H9 (cell line): Measurements from ENCODE around the gene SNCB. TPM values are rescaled to one million over a fixed set of nuclear protein-coding genes. Genes with fewer than 3 reads are reported as not detected.

Source experiments
- DNase-seq: peaks from one replicate; pipeline ENCODE4 v3.0.0-alpha.2; 2017
- H2AFZ ChIP-seq: one replicate; pipeline ENCODE4 v1.6.1; 2013; ENCODE audit warnings: mild to moderate bottlenecking, low read length, control low read depth, moderate library complexity
- H2AK5ac ChIP-seq: 2 replicates; pipeline ENCODE4 v1.6.1; 2013; ENCODE audit warnings: low read length, control low read depth, mixed read lengths; ENCODE audit not compliant: insufficient read length
- H2BK120ac ChIP-seq: one replicate; pipeline ENCODE4 v1.6.1; 2013; ENCODE audit warnings: low read depth, mild to moderate bottlenecking, low read length, control low read depth, inconsistent platforms; ENCODE audit not compliant: poor library complexity, severe bottlenecking
- H2BK12ac ChIP-seq: 2 replicates; pipeline ENCODE4 v1.6.1; 2013; ENCODE audit warnings: low read length, control low read depth, mixed read lengths, low read depth; ENCODE audit not compliant: insufficient read length
- H2BK15ac ChIP-seq: 2 replicates; pipeline ENCODE4 v1.6.1; 2013; ENCODE audit warnings: low read depth, low read length, control low read depth
- H2BK20ac ChIP-seq: one replicate; pipeline ENCODE4 v1.6.1; 2013; ENCODE audit warnings: low read depth, mild to moderate bottlenecking, low read length, control low read depth, inconsistent platforms; ENCODE audit not compliant: poor library complexity, severe bottlenecking
- H2BK5ac ChIP-seq: 2 replicates; pipeline ENCODE4 v1.6.1; 2013; ENCODE audit warnings: low read length, control low read depth, mixed read lengths; ENCODE audit not compliant: insufficient read length
- H3K14ac ChIP-seq: 2 replicates; pipeline ENCODE4 v1.6.1; 2013; ENCODE audit warnings: low read length, control low read depth; ENCODE audit not compliant: insufficient read depth
- H3K18ac ChIP-seq: 2 replicates; pipeline ENCODE4 v1.6.1; 2013; ENCODE audit warnings: low read depth, mild to moderate bottlenecking, mixed read lengths, low read length, control low read depth; ENCODE audit not compliant: insufficient read length
- H3K23ac ChIP-seq: 2 replicates; pipeline ENCODE4 v1.6.1; 2013; ENCODE audit warnings: low read length, control low read depth, mixed read lengths, low read depth; ENCODE audit not compliant: insufficient read length
- H3K23me2 ChIP-seq: 2 replicates; pipeline ENCODE4 v1.6.1; 2013; ENCODE audit warnings: low read depth, mild to moderate bottlenecking, mixed read lengths, low read length, control low read depth; ENCODE audit not compliant: insufficient read length, poor library complexity, severe bottlenecking
- H3K27ac ChIP-seq: 2 replicates; pipeline ENCODE4 v1.5.1; 2013; ENCODE audit warnings: low read length, control low read depth, mixed read lengths, low read depth; ENCODE audit not compliant: insufficient read length
- H3K27me3 ChIP-seq: 2 replicates; pipeline ENCODE4 v1.6.1; 2013; ENCODE audit warnings: low read length, control low read depth, inconsistent platforms; ENCODE audit not compliant: insufficient read depth
- H3K4ac ChIP-seq: 2 replicates; pipeline ENCODE4 v1.6.1; 2013; ENCODE audit warnings: low read depth, mild to moderate bottlenecking, control low read depth, inconsistent platforms, low read length, moderate library complexity
- H3K4me1 ChIP-seq: 2 replicates; pipeline ENCODE4 v1.6.1; 2013; ENCODE audit warnings: low read length, control low read depth, inconsistent platforms; ENCODE audit not compliant: insufficient read depth
- H3K4me2 ChIP-seq: 2 replicates; pipeline ENCODE4 v1.6.1; 2013; ENCODE audit warnings: low read length, control low read depth, mixed read lengths; ENCODE audit not compliant: insufficient read length, insufficient read depth
- H3K56ac ChIP-seq: 2 replicates; pipeline ENCODE4 v1.6.1; 2013; ENCODE audit warnings: low read depth, mild to moderate bottlenecking, mixed read lengths, low read length, control low read depth; ENCODE audit not compliant: insufficient read length
- H3K79me1 ChIP-seq: 2 replicates; pipeline ENCODE4 v1.6.1; 2013; ENCODE audit warnings: low read depth, mild to moderate bottlenecking, moderate library complexity, low read length, control low read depth, inconsistent platforms; ENCODE audit not compliant: insufficient read depth, poor library complexity, severe bottlenecking
- H3K79me2 ChIP-seq: 2 replicates; pipeline ENCODE4 v1.6.1; 2013; ENCODE audit warnings: low read length, control low read depth, inconsistent platforms; ENCODE audit not compliant: insufficient read depth
- H3K9ac ChIP-seq: 2 replicates; pipeline ENCODE4 v1.6.1; 2013; ENCODE audit warnings: low read length, control low read depth, mixed read lengths; ENCODE audit not compliant: insufficient read length; ENCODE audit errors: extremely low read depth
- H3K9me3 ChIP-seq: one replicate; pipeline ENCODE4 v1.6.1; 2013; ENCODE audit warnings: low read depth, low read length, inconsistent platforms; ENCODE audit not compliant: control insufficient read depth
- H3T11ph ChIP-seq: one replicate; pipeline ENCODE4 v1.6.1; 2013; ENCODE audit warnings: mild to moderate bottlenecking, low read length, control low read depth, inconsistent platforms
- H4K20me1 ChIP-seq: one replicate; pipeline ENCODE4 v1.6.1; 2013; ENCODE audit not compliant: control insufficient read depth, insufficient read length, insufficient read depth
- H4K5ac ChIP-seq: 2 replicates; pipeline ENCODE4 v1.6.1; 2013; ENCODE audit warnings: low read depth, mild to moderate bottlenecking, mixed read lengths, low read length, control low read depth; ENCODE audit not compliant: insufficient read length
- H4K8ac ChIP-seq: replicated peaks from 2 replicates; pipeline ENCODE4 v1.6.1; 2013; ENCODE audit warnings: low read length, control low read depth, mixed read lengths, low read depth; ENCODE audit not compliant: insufficient read length
- H4K91ac ChIP-seq: 2 replicates; pipeline ENCODE4 v1.6.1; 2013; ENCODE audit warnings: low read depth, mild to moderate bottlenecking, moderate library complexity, mixed read lengths, low read length, control low read depth; ENCODE audit not compliant: insufficient read length
- H3K27ac Mint-ChIP-seq, 3 experiments: 2 replicates in 2 of 3; 3 replicates in 1 of 3; pipeline ENCODE4 v1.8.0; 2020 to 2021; ENCODE audit warnings: mixed read lengths in 3 of 3, mild to moderate bottlenecking in 1 of 3, moderate library complexity in 1 of 3
- H3K27me3 Mint-ChIP-seq: 2 replicates; pipeline ENCODE4 v1.8.0; 2021; ENCODE audit warnings: low read depth, mild to moderate bottlenecking, moderate library complexity, mixed read lengths
- H3K36me3 Mint-ChIP-seq, 3 experiments: 2 replicates in 2 of 3; 3 replicates in 1 of 3; pipeline ENCODE4 v1.8.0; 2020 to 2021; ENCODE audit warnings: low read depth in 3 of 3, mixed read lengths in 3 of 3; ENCODE audit not compliant: insufficient read depth in 1 of 3
- H3K4me1 Mint-ChIP-seq, 2 experiments: 2 replicates each; pipeline ENCODE4 v1.8.0; 2020; ENCODE audit warnings: mixed read lengths in 2 of 2
- H3K4me3 Mint-ChIP-seq, 2 experiments: 2 replicates in 1 of 2; 3 replicates in 1 of 2; pipeline ENCODE4 v1.8.0; 2020 to 2021; ENCODE audit warnings: mild to moderate bottlenecking in 2 of 2, mixed read lengths in 2 of 2, moderate library complexity in 1 of 2
- H3K9me3 Mint-ChIP-seq, 2 experiments: 2 replicates in 1 of 2; 3 replicates in 1 of 2; pipeline ENCODE4 v1.8.0; 2020; ENCODE audit warnings: mild to moderate bottlenecking in 2 of 2, mixed read lengths in 2 of 2, moderate library complexity in 1 of 2
- CTCF ChIP-seq: fragments of 200-600 bp; sonication (generic); conservative IDR thresholded peaks from 3 replicates; pipeline ENCODE4 v1.8.0; 2021; ENCODE audit warnings: antibody characterized with exemption, mild to moderate bottlenecking
- WGBS: extraction: QIAGEN DNeasy Blood & Tissue Kit; methylation state at CpG from one replicate; pipeline ENCODE4 v1.1.7; 2013; ENCODE audit warnings: missing lambda C conversion rate, low lambda C conversion rate, mixed read lengths; ENCODE audit not compliant: insufficient read length; ENCODE audit errors: extremely low coverage; 5-methylcytosine and 5-hydroxymethylcytosine counted together
- total RNA-seq: library from RNA; stranded (reverse); gene quantifications from 2 replicates; pipeline ENCODE4 v1.2.1, GENCODE V29; 2021

The SNCB gene
- total RNA-seq, 1 experiment from 2014 or later = 3.5 TPM

- Histone ChIP-seq H2AFZ (no peak overlapping the region), H3K79me2 (no peaks in the 10 kb centered on the region), H3K14ac (no peak overlapping the region), H4K5ac (no peak overlapping the region), H3K27ac (no peak overlapping the region), H3K9me3 (no peaks in the 10 kb centered on the region), H3K18ac (no peak overlapping the region), H3T11ph (no peak overlapping the region), H3K9ac (no peak overlapping the region), H4K20me1 (no peaks in the 10 kb centered on the region), H4K91ac (no peak overlapping the region), H2BK12ac (no peak overlapping the region), H3K79me1 (no peaks in the 10 kb centered on the region), H4K8ac (no peak overlapping the region), H3K4me2 (peak overlapping the region; percentile 93), H3K23me2 (peaks cover 8% of the 10 kb centered on the region), H2BK120ac (no peak overlapping the region), H2BK15ac (no peak overlapping the region), H2BK5ac (no peak overlapping the region), H2AK5ac (no peak overlapping the region), H2BK20ac (no peak overlapping the region), H3K23ac (no peak overlapping the region), H3K27me3 (peaks cover 6% of the 10 kb centered on the region; the same call in 1 of the 2 replicates), H3K56ac (no peak overlapping the region), H3K4me1 (no peaks in the 10 kb centered on the region), H3K4ac (no peak overlapping the region)
- H3K27me3 Mint-ChIP-seq = peaks cover 82% of the 10 kb centered on the region
- no peak overlapping the region; a peak in 1 of 7 replicates for H3K27ac Mint-ChIP-seq
- H3K4me3 Mint-ChIP-seq = peak overlapping the region; percentile 59 to 86
- TF ChIP-seq CTCF = no peak
- H3K4me1 Mint-ChIP-seq = peaks cover 13 to 34% of the 10 kb centered on the region in 2 experiments
- H3K9me3 Mint-ChIP-seq = no peaks in the 10 kb centered on the region; a peak in 1 of 5 replicates
- no peak for DNase-seq
- no peaks in the 10 kb centered on the region; a peak in 1 of 7 replicates for H3K36me3 Mint-ChIP-seq
- WGBS = no CpG with 5 or more reads among the region's 13 CpGs
These were observed 1.7 kb downstream of the SNCB start for GRCh38 chr5:176628406-176629228.
